ENCODE results near the gene PRTN3.
"Not testable (repeated sequence)": the region's sequence is repeated elsewhere in the genome, so short reads cannot be mapped to it uniquely, and the experiment has no call there.

PRTN3 gene

DNA sequence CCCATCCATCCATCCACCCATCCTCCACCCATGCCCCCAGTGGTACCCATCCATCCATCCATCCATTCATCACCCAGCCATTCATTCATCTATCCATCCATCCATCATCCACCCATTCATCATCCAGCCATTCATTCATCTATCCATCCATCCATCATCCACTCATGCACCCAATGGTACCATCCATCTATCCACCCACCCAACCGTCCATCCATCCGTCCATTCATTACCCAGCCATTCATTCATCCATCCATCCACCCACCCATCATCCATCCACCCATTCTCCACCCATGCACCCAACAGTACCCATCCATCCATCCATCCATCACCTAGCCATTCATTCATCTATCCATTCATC is 24.3 kb upstream of the PRTN3 start:
- no peak for DNase-seq

DNA sequence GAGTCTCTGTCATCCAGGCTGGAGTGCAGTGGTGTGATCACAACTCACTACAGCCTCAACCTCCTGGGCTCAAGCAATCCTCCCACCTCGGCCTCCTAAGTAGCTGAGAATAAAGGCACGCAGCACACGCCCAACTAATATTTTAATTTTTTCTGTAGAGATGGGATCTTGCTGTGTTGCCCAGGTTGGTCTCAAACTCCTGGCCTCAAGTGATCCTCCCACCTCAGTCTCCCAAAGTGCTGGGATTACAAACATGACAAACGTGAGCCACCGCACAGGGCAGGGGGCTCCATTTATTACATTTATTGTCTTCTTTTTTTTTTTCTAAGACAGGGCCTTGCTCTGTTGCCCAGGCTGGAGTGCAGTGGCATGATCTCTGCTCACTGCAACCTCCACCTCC is 20.6 kb upstream of the PRTN3 start:
- not testable (repeated sequence) for DNase-seq

DNA sequence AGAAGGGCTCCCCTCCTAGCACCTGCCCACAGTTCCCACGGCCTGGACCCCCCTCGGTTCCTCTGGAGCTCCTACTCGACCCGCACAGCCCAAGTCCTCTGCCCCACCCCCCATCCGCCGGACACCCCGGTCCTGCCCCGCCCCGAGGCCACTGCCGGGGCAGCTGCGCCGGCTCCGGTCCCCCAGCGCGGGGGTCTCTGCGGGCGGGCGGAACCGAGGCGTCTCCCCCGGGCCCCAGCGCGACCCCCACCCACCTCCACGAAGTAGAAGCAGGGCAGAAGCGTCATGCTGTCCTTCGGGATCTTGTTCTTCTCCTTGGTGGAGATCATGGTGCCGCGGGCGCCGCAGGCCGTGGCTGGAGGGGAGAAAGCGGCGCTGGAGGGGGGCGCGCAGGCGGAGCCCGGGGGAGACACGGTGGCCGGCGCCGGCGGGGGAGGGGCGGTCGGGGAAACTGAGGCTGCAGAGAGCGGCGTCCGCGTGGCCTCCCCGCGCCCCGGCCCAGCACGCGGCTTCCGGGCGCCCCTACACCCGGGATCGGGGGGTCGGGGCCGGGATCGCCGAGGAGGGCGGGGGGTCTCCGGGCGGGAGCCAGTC is 19.5 kb upstream of the PRTN3 start:
- DNase-seq: no peak

DNA sequence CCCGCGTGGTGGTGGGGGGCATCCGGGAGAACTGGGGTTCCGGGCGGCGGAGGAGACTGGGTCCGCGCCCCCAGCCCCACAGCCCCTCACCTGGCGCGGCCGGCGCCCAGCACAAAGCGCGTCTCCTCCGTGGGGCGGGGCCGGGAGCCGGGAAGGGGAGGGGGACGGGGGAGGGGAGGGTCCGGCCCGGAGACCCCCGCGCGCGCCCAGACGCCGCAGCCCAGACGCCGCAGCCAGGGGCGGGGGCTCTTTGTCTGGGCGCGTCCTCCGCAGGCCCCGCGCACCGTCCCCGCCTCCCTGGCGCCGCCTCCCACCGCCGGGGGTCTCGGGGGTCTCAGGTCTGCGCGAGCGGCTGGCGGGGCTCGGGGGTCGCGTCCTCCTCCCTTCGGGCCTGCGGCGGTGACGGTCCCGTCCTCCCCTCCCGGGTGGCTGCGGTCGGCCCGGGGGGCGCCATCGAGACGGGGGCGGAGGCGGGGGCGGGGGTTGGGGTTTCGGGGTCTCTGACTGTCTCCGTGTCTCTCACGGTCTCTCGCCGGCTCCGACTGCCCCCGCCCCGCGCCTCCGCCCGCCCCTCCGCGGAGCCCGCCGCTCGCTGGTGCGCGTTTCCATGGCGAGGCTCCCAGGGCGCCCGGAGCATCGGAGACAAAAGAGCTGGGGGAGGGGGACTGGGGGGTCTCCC is 18.8 kb upstream of the PRTN3 start, which contains the start of gene PLPPR3:
Gene PLPPR3, minus strand, starts transcription at position 131 of the 679 bp plus-strand sequence. CDS start 396 bp downstream, outside the sequence.
- no peak for DNase-seq

DNA sequence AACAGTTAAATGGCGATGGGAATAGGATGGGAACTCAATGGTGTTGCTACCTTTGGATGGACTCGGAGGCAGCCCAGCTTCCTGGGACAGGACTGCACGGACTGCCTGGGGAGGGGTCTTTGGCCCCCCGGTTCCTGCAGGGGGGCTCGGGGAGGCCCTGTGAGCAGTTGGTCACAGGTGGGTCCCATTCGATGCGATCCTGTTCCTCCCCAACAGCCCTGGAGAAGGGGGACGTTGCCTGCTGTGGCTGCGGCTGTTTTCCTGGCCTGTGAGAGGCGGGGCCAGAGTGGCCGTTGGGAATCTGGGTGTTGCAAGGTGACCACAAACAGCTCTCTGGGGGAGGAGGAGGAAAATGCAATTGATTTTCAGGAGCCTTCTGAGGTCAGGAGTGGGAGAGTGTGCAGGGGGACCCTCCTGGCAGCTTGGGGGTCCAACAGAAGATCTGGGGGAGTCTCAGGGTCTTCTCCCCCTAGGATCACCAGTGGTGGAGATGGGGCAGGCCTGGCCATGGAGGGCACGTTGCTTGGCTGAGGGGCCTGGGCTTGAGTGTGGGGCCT is 17.2 kb upstream of the PRTN3 start:
- DNase-seq: peak; percentile 29

DNA sequence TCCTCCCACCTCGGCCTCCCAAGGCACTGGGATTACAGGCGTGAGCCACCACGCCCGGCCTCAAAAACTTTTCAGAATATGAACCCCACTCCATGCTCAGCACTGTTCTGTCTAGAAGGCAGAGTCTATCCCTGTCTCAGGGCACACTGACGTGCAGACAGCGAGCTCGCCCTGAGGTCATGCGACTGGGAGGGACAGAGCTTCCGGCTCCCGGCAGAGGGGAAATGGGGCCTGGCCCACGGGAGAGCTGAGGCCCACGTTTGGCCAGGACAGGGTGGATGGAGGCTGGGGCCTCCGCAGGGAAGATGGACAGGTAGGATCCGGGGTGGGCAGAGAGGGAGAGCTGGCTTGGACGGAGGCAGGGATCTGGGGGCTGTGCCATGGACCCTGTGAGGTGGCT is 15.9 kb upstream of the PRTN3 start:
- no peak for DNase-seq

DNA sequence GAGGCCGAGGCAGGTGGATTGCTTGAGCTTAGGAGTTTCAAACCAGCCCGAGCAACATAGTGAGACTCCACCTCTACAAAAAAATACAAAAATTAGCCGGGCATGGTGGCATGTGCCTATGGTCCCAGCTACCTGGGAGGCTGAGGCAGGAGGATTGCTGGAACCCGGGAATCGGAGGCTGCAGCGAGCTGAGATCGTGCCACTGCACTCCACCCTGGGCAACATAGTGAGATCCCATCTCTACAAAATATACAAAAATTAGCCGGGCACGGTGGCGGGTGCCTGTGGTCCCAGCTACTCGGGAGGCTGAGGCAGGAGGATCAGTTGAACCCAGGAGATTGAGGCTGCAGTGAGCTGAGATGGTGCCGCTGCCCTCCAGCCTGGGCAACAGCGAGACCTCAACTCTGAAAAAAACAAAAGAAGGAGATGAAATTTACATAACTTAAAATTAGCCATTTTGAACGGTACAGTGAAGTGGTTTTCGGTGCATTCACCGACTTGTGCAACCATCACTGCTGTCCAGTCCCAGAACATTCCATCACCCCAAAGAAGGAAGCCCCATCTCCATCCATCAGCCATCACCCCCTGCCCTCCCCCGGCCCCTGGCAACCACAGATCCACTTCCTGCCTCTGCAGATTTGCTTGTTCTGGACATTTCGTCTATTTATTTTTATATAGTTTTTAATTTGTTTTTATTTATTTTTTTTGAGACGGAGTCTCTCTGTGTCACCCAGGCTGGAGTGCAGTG is 14.7 kb upstream of the PRTN3 start:
- DNase-seq: no peak

DNA sequence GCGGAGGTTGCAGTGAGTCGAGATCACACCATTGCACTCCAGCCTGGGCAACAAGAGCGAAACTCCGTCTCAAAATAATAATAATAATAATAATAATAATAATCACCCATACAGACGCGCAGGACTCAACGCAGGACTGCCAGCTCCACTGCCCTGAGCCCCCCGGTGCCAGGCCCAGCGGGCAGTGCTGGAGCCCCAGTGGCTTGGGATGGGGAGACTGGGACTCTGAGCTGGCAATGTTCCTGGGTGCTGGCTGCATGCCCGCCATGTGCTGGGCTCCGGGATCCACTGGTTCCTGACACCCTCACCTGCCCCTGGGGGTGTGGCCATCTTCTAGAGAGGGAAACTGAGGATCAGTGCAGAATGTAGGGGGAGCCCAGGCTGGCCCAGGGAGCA is 13.5 kb upstream of the PRTN3 start:
- no peak for DNase-seq

- no peak for DNase-seq
Observed at GRCh38 chr19:827710-828321, 13.0 kb upstream of the PRTN3 start, which contains the start of gene AZU1. Gene AZU1 (plus strand): TSS chr19:827837. CDS start chr19:827847, 10 bp downstream.

DNA sequence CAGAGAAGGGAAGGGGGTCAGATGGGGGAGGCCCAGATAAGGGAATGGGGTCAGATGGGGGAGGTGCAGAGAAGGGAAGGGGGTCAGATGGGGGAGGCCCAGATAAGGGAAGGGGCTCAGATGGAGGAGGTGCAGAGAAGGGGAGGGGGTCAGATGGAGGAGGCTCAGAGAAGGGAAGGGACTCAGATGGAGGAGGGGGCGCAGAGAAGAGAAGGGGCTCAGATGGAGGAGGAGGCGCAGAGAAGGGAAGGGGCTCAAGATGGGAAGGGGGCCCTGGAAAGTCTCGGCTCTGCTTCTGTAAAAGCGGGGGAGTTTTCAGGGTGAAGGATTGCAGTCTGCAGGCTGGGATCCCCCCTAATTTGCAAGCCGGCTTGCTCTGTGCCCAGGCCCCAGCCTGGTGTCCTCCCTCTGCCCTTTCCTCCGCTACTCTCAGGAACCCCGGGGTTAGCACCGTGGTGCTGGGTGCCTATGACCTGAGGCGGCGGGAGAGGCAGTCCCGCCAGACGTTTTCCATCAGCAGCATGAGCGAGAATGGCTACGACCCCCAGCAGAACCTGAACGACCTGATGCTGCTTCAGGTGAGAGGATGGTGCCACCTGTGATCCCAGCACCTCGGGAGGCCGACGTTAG is 11.6 kb upstream of the PRTN3 start:
- no peak for DNase-seq

DNA sequence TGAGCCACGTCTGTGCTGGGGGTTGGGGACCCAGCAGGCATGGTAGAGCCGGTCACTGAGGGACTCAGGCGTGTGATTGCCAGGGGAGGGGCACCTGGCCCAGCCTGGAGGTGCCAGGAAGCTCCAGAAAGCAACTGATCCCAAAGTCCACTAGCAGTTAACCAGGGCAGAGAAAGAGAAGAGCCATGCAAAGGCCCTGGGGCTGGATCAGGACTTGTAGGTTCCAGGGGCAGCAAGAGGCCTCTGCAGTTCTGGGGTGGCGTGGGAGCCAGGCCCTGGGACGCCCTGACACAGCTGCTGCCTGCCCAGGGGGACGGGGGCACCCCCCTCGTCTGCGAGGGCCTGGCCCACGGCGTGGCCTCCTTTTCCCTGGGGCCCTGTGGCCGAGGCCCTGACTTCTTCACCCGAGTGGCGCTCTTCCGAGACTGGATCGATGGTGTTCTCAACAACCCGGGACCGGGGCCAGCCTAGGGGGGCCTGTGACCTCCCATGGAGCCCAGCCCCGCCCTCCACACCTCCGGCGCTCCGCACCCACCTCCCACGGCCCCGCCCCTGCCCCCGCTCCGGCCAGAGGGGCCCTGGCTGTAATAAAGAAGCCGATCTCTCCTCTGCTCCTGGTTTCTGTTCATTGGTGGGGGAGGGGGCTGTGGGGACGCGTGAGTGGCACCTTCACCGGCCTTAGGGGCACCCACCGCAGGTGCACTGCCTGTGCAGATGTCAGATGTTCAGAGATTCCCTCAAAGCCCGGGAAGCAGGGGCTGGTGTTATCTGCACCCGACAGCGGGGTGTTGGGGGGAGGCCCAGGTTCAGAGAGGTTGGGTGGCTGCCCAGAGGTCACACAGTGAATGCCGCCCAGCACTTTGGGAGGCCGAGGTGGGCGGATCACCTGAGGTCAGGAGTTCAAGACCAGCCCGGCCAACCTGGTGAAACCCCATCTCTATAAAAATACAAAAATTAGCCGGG is 9.1 kb upstream of the PRTN3 start:
- DNase-seq: no peak

- DNase-seq: no peak
Observed at GRCh38 chr19:834216-834615, 6.6 kb upstream of the PRTN3 start.

DNA sequence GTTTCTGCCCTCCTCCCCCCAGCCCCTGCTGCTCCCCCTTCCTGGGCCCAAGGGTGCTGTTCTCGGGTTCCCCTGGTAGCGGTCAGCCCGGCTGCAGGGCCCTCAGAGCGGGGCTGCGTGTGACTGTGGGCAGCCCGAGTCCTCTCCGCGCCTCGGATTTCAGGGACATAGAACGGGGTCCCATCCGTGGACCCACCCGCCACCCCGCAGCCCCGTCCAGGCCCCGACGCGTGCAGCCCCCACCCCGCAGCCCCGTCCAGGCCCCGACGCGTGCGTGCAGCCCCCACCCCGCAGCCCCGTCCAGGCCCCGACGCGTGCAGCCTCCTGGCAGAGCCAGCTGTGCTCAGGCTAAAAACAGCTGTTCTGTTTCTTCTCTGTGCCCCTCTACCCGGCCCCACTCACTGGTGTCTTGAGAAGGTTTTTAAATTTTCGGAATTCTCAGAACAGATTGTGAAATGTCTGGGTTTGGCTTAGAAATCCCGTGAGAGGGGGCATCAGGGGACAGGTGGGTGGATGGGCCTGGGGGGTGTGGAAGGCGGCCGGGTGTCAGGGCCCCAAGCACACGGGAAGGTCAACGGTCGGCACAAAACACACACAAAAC is 5.5 kb upstream of the PRTN3 start:
- no peak for DNase-seq

GRCh38 chr19:842802-843179 is 2.0 kb downstream of the PRTN3 start:
- not testable (repeated sequence) for DNase-seq

DNA sequence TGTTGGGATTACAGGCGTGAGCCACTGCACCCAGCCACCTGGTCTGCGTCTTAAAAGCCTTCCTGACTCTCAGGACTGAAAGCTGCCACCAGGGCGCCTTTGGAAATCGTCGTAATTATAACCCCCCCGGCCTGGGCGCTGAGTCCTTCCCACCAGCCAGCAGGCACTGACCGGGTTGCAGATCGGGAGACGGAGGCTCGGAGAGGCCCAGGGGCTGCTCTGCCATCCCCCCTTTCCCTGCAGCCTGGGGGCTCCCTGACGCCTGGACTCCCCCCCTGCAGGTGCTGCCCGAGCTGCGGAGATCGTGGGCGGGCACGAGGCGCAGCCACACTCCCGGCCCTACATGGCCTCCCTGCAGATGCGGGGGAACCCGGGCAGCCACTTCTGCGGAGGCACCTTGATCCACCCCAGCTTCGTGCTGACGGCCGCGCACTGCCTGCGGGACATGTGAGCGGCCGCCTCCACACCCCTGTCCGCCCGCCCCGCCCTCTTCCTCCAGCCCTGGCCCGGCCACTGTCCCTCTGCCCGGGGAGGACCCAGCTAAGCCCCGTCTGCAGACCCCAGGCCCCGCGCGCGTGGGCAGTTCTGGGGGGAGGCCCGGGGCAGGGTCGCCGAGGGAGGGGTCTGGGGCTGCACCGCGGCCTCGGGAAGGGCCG is 2.5 kb downstream of the PRTN3 start:
- no peak for DNase-seq

DNA sequence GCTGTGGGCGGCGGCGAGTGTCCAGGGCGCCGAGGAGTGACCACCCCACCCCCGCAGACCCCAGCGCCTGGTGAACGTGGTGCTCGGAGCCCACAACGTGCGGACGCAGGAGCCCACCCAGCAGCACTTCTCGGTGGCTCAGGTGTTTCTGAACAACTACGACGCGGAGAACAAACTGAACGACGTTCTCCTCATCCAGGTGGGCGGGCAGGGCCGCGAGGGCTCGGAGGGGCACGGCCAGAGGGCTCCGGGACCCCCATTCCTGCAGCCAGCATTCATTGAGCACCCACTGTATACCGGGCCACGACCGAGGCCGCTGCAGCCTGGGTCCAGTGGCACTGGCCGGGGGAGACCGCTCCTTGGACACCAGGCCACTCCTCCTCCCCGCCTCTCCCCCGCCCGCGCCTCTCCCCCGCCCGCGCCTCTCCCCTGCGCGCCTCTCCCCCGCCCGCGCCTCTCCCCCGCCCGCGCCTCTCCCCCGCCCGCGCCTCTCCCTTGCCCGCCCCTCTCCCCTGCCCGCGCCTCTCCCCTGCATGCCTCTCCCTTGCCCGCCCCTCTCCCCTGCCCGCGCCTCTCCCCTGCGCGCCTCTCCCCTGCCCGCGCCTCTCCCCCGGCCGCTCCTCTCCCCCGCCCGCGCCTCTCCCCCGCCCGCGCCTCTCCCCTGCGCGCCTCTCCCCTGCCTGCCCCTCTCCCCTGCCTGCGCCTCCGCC is 3.2 kb downstream of the PRTN3 start:
- DNase-seq: no peak

DNA sequence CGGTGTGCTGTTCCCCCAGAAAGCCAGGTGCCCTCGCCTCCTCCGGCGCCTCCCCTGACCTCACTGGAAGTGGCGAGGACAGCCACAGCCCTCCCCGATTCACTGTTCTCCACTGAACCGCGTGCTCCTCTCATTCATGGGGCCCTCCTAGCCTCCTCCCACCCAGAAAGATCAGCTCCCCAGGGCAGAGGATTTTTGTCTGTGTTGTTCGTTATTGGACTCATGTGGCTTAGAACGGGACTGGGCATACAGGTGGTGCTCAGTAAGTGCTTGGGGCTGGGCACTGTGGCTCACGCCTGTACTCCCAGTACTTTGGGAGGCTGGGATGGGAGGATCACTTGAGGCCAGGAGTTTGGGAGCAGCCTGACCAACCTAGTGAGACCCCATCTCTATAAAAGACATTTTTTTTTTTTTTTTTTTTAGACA is 3.8 kb downstream of the PRTN3 start:
- DNase-seq: no peak

DNA sequence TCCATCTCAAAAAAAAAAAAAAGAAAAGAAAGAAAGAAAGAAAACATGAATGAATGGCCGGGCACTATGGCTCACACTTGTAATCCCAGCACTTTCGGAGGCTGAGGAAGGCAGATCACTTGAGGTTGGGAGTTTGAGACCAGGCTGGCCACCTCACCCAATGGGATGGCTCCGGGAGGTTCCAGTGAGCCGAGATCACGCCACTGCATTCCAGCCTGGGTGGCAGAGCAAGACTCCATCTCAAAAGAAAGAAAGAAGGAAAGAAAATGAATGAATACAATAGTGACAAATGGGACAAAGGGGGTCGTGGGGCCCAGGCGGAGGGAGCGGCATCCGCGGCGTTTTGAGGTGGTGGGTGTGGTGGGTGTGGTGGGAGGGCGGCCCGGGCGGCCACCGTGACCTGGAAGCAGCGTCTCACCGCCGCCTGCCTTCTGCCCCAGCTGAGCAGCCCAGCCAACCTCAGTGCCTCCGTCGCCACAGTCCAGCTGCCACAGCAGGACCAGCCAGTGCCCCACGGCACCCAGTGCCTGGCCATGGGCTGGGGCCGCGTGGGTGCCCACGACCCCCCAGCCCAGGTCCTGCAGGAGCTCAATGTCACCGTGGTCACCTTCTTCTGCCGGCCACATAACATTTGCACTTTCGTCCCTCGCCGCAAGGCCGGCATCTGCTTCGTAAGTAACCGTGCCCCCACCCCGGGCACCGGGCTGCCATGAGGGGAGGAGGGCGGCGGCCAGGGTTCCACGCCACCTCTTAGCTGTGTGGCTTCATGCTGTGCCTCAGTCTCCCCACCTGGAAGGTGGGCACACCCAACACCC is 5.1 kb downstream of the PRTN3 start:
- no peak for DNase-seq

DNA sequence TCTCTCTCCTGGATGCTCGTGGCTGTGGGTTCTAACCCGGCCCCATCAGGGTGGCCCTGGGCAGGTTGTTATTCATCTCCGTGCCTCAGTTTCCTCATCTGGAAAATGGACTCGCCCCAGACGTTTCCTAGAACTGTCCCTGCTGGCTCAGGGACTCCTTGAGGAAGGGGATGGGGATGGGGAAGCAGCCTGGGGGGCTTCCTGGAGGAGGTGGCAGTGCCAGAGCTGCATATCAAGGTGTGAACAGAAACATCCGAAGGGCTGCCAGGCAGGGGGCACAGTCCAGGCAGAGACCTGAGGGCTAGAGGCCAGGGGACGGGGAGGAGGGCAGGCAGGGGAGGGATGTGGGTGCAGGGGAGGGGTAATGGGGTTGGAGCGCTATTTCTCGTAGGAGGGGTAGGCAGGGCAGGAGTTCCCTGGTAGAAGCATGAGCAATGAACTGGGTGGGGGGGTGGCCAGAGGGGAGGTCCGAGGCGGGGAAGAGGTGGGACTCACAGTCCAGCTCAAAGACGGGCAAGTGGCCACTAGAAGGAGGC is 7.7 kb downstream of the PRTN3 start:
- DNase-seq: no peak

Measured in NCI-H226 (cell line).